Daoy (cell line): Measurements from ENCODE around the gene BCL7A. TPM values are rescaled to one million over a fixed set of nuclear protein-coding genes. Genes with fewer than 3 reads are reported as not detected.
"Not testable (repeated sequence)": the region's sequence is repeated elsewhere in the genome, so short reads cannot be mapped to it uniquely, and the experiment has no call there.

Experiments used
- DNase-seq: peaks from one replicate; pipeline ENCODE4 v3.0.0-alpha.2; 2015; ENCODE audit warnings: low read depth
- total RNA-seq: library from RNA; depleted of rRNA; stranded (reverse); fragments of >200 nt; shearing (Covaris generic); gene quantifications from 2 replicates; pipeline ENCODE4 v1.2.3, GENCODE V29; 2014

Gene BCL7A
- total RNA-seq, 1 experiment from 2014 or later, result 9.4 TPM

DNA sequence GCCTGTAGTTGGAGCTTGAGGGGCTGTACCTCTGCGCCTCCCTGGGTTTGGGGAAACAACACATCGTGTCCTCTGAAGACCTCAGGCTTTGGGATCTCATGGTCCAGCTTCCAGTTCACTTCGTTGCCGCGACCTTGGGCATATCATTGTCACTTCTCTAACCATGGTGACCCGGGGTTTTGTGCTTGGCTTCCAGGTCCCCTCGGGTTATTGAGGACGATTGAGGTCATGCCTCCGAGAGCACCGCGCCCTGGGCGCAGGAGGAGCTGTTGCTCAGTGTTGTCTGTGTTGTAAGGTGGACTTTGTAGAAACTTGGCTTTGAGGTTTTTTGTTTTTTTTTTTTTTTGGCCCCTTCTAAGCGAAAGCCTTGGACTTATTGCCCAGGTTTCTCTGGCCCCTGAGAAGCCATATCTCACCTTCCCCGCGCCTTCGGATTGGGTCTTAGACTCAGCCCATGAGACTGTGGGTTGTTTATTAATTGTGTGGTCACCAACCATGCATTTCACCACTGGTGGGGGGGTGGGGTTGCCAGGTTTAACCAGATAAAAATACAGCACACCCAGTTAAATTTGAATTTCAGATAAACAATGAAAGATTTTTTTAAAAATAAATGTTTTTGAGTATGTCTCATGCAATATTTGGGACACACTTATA is 2.6 kb downstream of the BCL7A start:
- no peak for DNase-seq

DNA sequence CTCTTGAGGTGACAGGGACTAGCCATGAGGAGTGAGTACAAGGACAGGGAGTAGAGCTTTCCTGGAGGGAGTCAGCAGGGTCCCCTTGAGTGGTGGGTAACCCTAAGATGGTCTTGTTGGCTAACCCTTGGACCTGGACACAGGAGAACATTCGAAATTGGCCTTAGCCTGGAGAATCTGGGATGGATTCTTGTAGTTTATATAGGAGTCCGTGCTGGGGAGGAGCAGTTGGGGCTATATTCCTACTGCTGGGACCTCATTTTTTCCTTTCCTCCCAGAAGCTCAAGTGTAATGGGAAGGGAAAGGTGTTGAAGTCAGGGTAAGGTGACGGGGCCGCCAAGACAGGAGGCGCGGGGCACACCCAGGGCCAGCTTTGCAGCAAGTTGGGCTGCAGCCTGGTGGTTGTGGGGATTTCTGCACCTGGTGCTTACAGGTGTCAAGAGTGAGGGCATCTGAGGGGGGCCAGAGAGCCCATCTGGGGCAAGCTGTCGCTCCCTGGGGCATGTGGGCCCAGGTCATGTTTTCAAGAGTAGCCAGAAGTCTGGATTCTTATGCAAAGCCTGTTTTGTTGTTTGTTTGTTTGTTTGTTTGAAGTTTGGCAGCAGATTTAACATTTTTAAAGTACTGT is 5.1 kb downstream of the BCL7A start:
- no peak for DNase-seq

DNA sequence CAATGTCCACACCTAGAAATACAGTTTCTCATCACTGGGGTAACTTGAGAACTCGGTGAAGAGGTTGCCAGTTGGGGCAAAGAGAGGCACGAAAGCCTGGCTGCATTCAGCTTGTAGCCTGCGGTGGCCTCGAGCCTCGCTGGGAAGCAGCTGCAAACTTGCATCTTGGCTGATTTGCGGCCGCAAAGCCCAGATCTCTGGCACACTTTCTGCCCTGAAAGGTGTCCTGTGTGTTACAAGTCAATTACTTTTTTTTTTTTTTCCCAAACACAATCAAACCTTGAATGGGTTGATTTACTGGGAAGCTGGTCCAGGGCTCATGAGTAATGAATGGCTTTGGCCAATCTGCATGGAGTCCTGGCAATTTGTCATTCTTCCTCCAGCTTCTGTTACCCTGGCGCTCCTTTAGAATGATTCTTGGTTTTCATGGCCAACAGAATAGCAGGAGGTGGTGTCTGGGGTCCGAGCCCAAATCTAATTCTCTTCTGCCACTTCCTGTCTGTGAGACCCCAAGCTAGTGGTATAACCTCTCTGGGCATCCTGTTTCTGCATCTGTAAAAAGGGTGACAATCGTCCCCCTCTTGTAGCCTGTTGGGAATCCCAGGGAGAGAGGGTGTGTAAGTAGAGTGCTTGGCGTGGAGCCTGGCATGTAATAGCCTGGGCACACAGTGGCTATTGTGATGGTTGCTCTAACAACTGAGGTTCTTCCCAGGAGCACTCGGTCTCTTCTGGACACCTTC is 6.7 kb downstream of the BCL7A start:
- DNase-seq, result no peak

DNA sequence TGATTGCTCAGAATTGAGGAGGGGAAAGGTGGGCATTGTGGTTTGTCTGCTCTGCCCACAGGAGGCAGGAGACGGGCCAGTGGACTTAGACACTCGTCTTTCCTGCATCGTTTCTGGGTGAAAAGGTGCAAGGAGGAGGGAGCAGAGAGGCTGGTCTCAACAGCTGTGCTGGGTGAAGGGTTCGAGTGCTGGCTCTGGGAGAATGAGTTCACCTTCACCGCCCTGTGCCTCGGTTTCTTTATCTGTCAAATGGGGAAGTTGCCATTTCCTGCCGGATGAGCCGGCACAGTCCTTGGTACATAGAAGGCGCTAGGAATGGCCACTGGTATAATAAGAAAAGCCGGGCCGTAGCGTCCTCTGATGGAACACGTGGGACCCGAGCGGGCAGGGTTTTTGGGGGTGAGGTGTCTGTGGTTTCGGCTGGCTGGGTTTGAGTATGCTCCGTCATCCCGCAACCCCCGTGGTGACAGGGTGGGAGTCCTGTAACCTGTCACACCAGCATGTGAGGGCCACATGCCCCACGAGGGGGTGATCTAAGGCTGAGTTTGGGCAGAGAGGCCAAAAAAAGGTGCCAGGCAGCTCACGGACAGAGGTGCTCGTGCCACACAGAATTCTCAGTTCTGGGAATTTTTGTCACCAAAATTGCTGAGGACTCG is 7.3 kb downstream of the BCL7A start:
- no peak for DNase-seq

DNA sequence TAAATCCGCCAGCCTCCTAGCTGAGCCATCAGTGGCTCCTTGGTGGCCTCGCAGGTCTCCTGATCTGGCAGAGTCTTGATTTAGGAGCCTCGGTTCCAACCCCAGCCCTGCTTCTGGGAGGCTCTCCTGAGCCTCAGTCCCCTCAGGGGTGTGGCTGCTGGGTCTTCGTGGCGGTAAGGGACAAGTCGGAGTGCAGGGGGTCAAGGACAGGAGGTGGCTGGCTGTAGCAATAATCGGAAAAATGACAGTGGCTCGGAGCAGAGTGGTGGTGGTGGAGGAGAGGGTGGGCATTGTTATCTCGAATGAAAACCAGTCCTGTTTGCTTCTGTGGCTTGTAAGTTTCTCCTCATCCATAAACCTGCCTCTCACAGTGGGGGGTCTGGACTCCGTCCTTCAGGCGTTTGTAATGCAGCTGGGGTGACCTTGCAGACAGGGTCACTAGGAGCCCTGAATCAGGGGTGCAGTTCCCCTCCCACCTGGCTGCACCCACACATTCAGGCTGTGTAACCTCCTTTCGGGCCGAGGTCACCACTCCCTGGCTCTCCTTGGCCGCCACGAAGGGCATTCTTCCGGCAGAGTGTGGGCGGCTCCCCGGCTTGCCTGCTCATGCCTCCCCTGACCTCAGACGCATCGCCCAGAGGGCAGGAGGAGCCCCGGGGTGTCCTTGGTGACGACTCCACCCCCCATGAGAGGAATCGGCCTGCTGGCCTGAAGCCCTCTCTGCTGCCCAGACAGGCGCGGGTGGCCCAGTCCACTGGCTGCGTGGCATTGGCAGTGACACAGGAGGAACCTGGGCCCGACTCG is 8.1 kb downstream of the BCL7A start:
- peak; percentile 22 for DNase-seq

DNA sequence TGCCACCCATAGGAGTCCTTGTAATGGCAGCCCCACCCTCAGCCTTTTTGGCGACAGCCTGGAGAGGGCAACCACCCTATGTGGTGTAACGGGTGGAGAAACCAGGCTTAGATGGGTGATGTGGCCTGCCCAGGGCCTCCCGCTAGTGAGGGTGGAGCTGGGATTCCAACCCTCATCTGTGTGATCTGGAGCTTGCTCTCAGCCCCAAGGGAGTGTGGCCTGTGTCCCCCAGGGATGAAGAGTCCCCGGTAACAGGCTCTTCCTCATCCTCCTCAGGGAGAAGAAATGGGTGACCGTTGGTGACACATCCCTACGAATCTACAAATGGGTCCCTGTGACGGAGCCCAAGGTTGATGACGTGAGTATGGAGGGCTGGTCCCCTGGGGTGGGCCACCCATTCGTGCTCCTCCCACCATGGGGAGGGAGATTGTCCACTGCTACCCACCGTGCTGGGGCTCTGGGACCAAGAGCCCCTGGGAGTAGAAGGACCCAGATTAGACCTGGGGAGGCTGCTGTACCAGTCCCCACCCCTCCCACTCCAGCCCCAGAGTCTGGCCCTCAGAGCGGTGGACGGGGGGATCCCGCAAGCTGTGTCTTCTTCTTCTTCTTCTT is 8.8 kb downstream of the BCL7A start:
- no peak for DNase-seq

DNA sequence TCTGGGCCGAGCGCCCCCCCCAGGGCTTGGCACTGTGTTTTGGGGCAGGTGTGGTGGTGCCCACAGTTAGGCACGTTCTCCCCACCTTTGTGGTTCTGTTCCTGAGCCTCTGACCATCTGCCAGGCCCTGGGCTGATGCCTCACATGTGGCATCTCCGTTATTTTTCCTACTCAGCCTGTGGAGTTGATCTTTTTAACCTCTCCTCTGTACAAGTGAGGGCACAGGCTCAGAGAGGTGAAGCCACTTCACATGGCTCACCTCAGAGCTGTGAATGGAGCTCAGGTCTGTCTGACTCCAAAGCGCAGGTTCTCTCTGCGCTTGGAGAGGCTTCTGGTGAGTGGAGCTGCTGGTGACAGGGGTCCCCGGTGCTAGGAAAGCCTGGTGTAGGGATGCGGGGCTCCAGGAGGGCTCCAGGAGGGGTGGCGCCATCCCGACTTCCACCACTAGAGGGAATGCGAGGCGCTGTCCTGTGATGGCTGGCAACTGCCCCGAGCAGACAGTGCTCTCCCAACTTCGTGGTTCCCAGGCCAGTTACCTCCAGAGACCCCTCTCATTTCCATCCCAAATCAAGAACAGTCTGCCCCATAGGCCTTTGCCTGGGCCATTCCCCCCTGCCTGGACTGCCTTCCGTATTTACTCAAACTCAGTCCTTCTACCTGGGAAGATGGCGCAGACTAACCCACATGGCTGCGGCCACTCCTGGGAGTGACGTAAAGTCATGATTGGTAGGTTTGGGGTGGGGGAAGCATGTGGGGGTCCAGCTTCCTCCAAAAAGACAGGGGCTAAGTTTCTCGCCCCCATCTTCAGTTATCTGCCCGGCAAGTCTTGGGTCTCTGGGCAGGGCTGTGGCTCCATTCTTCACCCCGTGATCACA is 9.9 kb downstream of the BCL7A start:
- peak; percentile 50 for DNase-seq

DNA sequence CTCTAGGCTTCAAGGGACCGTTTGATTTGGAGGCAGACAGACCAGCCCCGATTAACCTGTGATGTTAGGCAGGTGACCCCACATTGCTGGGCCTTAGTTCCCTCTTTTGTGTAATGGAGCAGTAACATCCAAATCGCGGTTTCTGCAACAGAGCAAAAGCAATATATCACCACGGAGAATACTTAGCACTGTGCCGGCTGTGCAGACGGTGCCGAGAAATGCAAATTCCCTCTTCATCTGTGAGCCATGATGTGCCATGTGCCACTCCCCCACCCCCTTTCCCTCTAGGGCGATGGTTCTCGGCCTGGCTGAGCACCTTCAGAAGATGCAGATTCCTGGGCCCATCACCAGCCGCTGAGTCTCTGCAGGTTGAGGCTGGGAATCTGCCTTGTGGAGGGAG is 10.9 kb downstream of the BCL7A start:
- DNase-seq, result no peak

DNA sequence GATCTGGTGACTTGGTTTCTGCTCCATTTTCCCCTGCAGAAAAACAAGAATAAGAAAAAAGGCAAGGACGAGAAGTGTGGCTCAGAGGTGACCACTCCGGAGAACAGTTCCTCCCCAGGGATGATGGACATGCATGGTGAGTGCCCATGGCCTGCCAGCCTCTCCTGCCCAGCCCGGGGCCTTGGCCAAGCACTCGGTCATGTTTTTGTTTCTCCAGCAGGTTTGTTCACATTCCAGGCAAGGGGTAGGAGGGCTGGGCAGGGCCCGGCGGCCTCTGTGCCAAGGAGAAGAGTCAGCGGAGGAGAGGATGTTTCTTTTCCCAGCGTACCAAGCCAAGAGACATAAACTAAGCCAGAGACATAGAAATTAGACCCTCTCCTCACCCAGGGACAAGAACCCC is 13.6 kb downstream of the BCL7A start:
- DNase-seq, result no peak

DNA sequence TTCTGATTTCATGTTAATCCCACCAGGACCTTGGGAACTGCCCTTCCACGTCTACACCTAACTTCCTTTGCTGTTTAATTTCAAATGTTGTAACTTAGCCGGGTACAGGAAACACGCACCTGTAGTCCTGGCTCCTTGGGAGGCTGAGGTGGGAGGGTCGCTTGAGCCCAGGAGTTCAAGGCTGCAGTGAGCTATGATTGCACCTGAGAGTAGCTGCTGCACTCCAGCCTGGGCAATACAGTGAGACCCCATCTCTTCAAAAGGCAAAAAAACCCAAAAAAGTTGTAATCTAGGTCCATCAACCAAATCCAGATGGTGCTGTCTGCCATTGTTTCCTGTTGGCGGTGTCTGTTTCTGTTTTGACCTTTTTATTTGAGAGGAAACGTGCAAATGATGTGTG is 14.5 kb downstream of the BCL7A start:
- DNase-seq, result no peak

DNA sequence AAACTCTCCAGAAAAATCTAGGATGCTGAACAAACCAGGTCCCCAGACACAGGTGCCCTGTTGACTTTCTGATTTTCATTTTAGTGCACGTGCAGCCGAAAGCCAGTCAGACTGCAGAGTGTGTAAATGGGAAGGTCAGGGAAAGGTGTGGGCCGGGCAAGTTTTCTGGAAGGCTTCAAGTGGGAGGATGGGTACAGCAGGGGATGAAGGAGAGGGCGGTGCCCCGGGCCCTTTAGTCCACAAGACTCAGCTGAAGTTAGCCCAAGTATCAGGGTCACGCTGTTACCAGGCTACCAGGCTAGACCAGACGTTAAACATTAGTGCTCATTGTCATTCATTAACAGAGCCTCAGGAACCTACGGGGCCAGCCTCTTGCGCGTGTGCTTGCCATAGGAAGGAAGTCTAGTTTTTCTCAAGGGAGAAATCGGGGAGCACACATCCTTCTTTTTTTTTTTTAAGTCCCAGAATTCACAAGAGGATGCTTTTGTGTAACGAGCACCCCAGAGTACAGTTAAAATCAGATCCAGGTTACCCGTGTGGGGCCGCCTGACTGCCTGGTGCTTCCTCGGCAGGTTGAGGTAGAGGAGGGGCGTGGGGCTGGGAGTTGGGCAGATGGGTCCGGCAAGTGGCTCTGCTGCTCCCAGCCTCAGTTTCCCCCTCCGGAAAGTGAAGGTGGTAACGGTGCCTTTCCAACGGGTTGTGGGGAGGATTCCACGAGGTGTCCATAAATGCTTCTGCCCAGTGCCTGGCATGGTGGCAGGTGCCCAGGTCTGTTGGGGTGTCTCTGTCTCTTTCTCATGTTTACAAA is 19.1 kb downstream of the BCL7A start:
- DNase-seq, result no peak

DNA sequence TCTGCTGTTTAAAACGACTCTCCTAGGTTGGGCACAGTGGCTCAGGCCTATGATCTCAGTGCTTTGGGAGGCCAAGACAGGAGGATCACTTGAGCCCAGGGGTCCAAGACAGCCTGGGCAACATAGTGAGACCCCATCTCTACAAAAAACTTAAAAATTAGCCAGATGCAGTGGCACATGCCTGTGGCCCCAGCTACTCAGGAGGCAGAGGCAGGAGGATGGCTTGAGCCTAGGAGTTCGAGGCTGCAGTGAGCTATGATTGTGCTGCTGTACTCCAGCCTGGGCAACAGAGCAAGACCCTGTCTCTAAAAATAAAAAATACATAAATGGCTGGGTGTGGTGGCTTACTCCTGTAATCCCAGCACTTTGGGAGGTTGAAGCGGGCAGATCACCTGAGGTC is 19.8 kb downstream of the BCL7A start:
- DNase-seq, result not testable (repeated sequence)

DNA sequence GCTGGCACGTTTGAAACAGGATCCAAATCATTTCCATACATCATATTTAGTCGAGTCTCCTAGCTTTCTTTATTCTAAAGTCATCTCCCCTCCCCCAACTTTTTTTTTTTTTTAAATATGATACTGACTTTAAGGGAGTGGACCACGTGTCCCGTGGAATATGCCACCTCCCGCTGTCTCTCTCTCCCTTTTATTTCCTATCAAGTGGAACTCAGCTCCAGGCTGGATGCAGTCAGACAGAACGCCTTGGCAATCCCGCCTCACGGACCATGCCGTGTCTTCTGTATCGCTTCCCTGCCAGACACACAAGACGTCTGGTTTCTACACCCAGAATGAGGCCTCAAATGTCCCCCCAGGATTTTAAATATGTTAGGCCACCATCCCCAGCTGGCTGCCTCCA is 21.2 kb downstream of the BCL7A start:
- no peak for DNase-seq

DNA sequence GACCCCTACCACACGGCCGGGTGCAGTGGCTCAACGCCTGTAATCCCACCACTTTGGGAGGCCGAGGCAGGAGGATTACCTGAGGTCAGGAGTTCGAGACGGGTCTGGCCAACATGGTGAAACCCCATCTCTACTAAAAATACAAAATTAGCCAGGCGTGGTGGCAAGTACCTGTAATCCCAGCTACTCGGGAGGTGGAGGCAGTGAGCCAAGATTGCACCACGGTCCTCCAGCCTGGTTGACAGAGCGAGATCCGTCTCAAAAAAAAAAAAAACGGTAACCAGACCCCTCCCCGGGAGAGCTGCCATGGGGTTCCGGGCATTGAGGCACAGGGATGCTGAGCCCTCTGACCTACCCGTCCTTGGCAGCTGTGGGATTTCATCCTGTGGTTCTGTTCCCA is 21.8 kb downstream of the BCL7A start:
- no peak for DNase-seq

DNA sequence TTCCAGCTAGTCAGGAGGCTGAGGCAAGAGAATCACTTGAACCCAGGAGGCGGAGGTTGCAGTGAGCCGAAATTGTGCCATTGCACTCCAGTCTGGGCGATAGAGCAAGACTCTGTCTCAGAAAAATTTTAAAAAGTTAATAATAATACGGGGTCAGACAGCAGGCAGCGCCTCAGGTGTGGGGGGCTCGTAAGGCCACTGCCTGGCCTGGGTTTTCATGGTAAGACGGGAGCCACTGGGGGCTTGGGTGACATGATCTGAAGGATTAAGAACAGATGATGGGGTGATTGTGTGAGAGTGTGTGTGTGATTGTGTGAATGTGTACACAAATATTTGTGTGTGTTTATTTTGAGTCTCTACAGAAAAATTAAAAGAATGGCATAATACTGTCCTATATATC is 23.6 kb downstream of the BCL7A start:
- DNase-seq, result no peak

DNA sequence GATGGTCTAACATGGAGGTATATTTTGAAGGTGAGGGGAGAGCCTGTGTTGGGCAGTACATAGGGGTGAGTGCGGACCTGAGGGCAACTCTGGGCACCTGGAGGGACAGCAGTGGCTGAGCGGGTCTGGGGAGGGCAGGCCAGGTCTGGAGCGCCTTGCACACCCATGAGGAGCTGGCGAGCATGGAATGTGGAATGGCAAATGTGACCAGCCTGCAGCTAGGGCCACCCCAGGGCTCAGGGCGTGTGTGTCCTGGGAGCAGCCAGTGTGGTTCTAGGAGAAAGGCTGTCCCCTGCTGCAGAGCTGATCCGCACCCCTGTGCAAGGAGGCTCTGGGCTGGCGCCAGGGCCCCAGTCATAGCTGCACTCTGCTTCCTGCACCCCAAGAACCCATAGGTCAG is 24.5 kb downstream of the BCL7A start:
- DNase-seq, result no peak

DNA sequence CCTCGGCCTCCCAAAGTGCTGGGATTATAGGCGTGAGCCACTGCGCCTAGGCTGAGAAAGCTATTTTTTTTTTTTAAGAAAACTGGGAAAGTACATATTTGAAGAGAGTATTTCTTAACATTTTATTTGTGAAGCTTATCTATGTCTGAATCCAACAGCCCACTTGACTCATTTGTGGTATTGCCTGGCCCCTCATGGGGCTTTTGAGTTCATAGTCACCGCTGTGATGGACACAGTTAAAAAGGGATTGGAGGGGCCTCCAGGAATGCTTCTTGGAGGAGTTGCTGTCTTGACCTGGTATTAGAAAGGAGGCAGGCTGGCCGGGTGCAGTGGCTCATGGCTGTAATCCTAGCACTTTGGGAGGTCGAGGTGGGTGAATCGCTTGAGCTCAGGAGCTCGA is 26.5 kb downstream of the BCL7A start:
- DNase-seq, result no peak

DNA sequence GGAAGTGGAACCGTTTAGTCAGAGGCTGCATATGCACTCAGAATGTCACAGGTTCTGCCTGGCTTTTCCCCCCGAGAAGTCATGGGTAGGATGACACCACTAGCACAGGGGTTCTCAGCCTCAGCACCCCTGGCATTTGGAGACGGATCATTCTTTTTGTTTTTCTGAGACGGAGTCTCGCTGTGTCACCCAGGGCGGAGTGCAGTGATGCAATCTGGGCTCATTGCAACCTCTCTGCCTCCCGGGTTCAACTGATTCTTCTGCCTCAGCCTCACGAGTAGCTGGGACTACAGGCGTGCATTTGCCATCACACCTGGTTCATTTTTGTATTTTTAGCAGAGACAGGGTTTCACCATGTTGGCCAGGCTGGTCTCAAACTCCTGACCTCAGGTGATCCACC is 28.1 kb downstream of the BCL7A start:
- no peak for DNase-seq

DNA sequence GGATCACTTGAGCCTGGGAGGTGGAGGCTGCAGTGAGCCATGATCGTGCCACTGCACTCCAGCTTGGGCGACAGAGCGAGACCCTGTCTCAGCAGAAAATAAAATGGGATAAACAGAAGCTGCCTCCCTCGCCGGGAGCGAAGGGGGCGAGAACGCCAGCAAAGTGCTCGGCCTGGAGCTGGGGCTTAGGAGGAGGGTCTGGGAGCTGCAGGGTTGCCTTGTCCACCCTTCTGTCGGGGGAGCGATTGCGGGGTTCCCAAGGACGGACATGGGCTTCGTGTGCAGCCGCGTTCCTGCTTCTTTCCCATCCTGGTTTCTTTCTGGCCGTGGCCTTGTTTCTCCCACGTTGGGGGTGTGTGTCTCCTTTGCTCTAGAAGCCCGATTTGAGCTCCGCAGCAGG is 29.0 kb downstream of the BCL7A start:
- no peak for DNase-seq
